Neuron (in vitro differentiated cells): ENCODE data around the gene CREBZF.
A peak's percentile ranks its signal among the peaks of the same experiment; 100 is the strongest.

Experiments used
- H2AFZ ChIP-seq: one replicate; pipeline ENCODE4 v1.6.1; 2013; ENCODE audit warnings: low read depth, mild to moderate bottlenecking, inconsistent platforms, low read length, moderate library complexity
- H3K27me3 ChIP-seq: one replicate; pipeline ENCODE4 v1.6.1; 2013; ENCODE audit warnings: low read length; ENCODE audit not compliant: insufficient read depth
- H3K36me3 ChIP-seq: one replicate; pipeline ENCODE4 v1.6.1; 2013; ENCODE audit warnings: low read length; ENCODE audit not compliant: insufficient read depth
- H3K4me1 ChIP-seq: one replicate; pipeline ENCODE4 v1.6.1; 2013; ENCODE audit warnings: low read length; ENCODE audit not compliant: insufficient read depth
- H3K4me3 ChIP-seq: 2 replicates; pipeline ENCODE4 v1.5.1; 2013; ENCODE audit warnings: mild to moderate bottlenecking, low read length, moderate library complexity
- H3K9me3 ChIP-seq: one replicate; pipeline ENCODE4 v1.6.1; 2013; ENCODE audit warnings: low read length

CREBZF gene

GRCh38 chr11:85664615-85665481 lies at the start of gene CREBZF:
Gene CREBZF (minus strand): TSS chr11:85665129. CDS start chr11:85664875, 254 bp downstream.
- Histone ChIP-seq H2AFZ (peak within 1 kb of the TSS; percentile 95), H3K4me1 (peaks cover 33% of the 10 kb centered on the region), H3K27me3 (no peaks in the 10 kb centered on the region), H3K9me3 (no peaks in the 10 kb centered on the region), H3K36me3 (peaks cover 27% of the 10 kb centered on the region), H3K4me3 (peak within 1 kb of the TSS; percentile 87)

- Histone ChIP-seq H2AFZ (no peak overlapping the region), H3K4me3 (no peak overlapping the region), H3K27me3 (no peaks in the 10 kb centered on the region), H3K9me3 (no peaks in the 10 kb centered on the region), H3K36me3 (no peaks in the 10 kb centered on the region), H3K4me1 (peaks cover 25% of the 10 kb centered on the region)
These were observed 48.0 kb upstream of the CREBZF start for GRCh38 chr11:85712953-85713352.

GRCh38 chr11:85710917-85711316 lies 46.0 kb upstream of the CREBZF start:
- H3K4me3 ChIP-seq = no peak overlapping the region
- H2AFZ ChIP-seq = no peak overlapping the region
- H3K4me1 ChIP-seq = peaks cover 9% of the 10 kb centered on the region
- H3K27me3 ChIP-seq = no peaks in the 10 kb centered on the region
- no peaks in the 10 kb centered on the region for H3K9me3 ChIP-seq
- no peaks in the 10 kb centered on the region for H3K36me3 ChIP-seq

GRCh38 chr11:85709941-85710702 lies 45.2 kb upstream of the CREBZF start:
- Histone ChIP-seq H3K4me1 (peaks cover 9% of the 10 kb centered on the region), H3K4me3 (no peak overlapping the region), H2AFZ (no peak overlapping the region), H3K9me3 (no peaks in the 10 kb centered on the region), H3K27me3 (no peaks in the 10 kb centered on the region), H3K36me3 (no peaks in the 10 kb centered on the region)

- Histone ChIP-seq H3K4me1 (no peaks in the 10 kb centered on the region), H3K27me3 (no peaks in the 10 kb centered on the region), H3K4me3 (no peak overlapping the region), H2AFZ (no peak overlapping the region), H3K9me3 (no peaks in the 10 kb centered on the region), H3K36me3 (no peaks in the 10 kb centered on the region)
These were observed 40.9 kb upstream of the CREBZF start for GRCh38 chr11:85705800-85706199.

- H2AFZ ChIP-seq = no peak overlapping the region
- no peaks in the 10 kb centered on the region for H3K9me3 ChIP-seq
- H3K4me3 ChIP-seq = no peak overlapping the region
- no peaks in the 10 kb centered on the region for H3K27me3 ChIP-seq
- H3K4me1 ChIP-seq = no peaks in the 10 kb centered on the region
- peaks cover 2% of the 10 kb centered on the region for H3K36me3 ChIP-seq
These were observed 40.0 kb upstream of the CREBZF start for GRCh38 chr11:85704967-85705366.

GRCh38 chr11:85699957-85700741 lies 35.2 kb upstream of the CREBZF start:
- Histone ChIP-seq H3K4me1 (no peaks in the 10 kb centered on the region), H3K9me3 (no peaks in the 10 kb centered on the region), H3K4me3 (no peak overlapping the region), H2AFZ (no peak overlapping the region), H3K36me3 (peaks cover 4% of the 10 kb centered on the region), H3K27me3 (no peaks in the 10 kb centered on the region)

GRCh38 chr11:85698195-85698594 lies 33.3 kb upstream of the CREBZF start:
- H3K4me1 ChIP-seq = no peaks in the 10 kb centered on the region
- no peaks in the 10 kb centered on the region for H3K9me3 ChIP-seq
- no peaks in the 10 kb centered on the region for H3K27me3 ChIP-seq
- no peak overlapping the region for H2AFZ ChIP-seq
- H3K36me3 ChIP-seq = peaks cover 4% of the 10 kb centered on the region
- no peak overlapping the region for H3K4me3 ChIP-seq

GRCh38 chr11:85697747-85698146 lies 32.8 kb upstream of the CREBZF start:
- Histone ChIP-seq H3K4me3 (no peak overlapping the region), H3K4me1 (no peaks in the 10 kb centered on the region), H3K9me3 (no peaks in the 10 kb centered on the region), H2AFZ (no peak overlapping the region), H3K36me3 (peaks cover 4% of the 10 kb centered on the region), H3K27me3 (no peaks in the 10 kb centered on the region)

- Histone ChIP-seq H3K27me3 (no peaks in the 10 kb centered on the region), H2AFZ (no peak overlapping the region)
These were observed 30.6 kb upstream of the CREBZF start for GRCh38 chr11:85695546-85695945.

GRCh38 chr11:85694385-85694980 lies 29.6 kb upstream of the CREBZF start:
- H3K36me3 ChIP-seq = peaks cover 2% of the 10 kb centered on the region
- no peaks in the 10 kb centered on the region for H3K4me1 ChIP-seq
- H3K9me3 ChIP-seq = no peaks in the 10 kb centered on the region
- H2AFZ ChIP-seq = no peak overlapping the region
- no peaks in the 10 kb centered on the region for H3K27me3 ChIP-seq
- H3K4me3 ChIP-seq = no peak overlapping the region

More at GRCh38 chr11:85695546-85695945, 30.6 kb upstream of the CREBZF start:
- no peaks in the 10 kb centered on the region for H3K4me1 ChIP-seq
- no peaks in the 10 kb centered on the region for H3K9me3 ChIP-seq
- H3K36me3 ChIP-seq = peaks cover 4% of the 10 kb centered on the region
- no peak overlapping the region for H3K4me3 ChIP-seq

- H3K27me3 ChIP-seq = no peaks in the 10 kb centered on the region
- H2AFZ ChIP-seq = no peak within 1 kb of the TSS
- no peaks in the 10 kb centered on the region for H3K36me3 ChIP-seq
- no peaks in the 10 kb centered on the region for H3K4me1 ChIP-seq
- no peak within 1 kb of the TSS for H3K4me3 ChIP-seq
- no peaks in the 10 kb centered on the region for H3K9me3 ChIP-seq
These were observed 21.0 kb upstream of the CREBZF start, which contains the start of gene CCDC89 for GRCh38 chr11:85685820-85686459. Gene CCDC89 (minus strand): TSS chr11:85686195. CDS start chr11:85686130, 65 bp downstream.
